Activated CD8-positive, alpha-beta memory T cell treated with anti-CD3 and anti-CD28 coated beads, Interleukin-2, amount 50 U/mL, for 48 hours (primary cell): Measurements from ENCODE around the gene CCDC32.
A peak's percentile ranks its signal among the peaks of the same experiment; 100 is the strongest.

Source experiments
- DNase-seq: peaks from one replicate; pipeline ENCODE4 v3.0.0-alpha.2; 2020

The CCDC32 gene

DNA sequence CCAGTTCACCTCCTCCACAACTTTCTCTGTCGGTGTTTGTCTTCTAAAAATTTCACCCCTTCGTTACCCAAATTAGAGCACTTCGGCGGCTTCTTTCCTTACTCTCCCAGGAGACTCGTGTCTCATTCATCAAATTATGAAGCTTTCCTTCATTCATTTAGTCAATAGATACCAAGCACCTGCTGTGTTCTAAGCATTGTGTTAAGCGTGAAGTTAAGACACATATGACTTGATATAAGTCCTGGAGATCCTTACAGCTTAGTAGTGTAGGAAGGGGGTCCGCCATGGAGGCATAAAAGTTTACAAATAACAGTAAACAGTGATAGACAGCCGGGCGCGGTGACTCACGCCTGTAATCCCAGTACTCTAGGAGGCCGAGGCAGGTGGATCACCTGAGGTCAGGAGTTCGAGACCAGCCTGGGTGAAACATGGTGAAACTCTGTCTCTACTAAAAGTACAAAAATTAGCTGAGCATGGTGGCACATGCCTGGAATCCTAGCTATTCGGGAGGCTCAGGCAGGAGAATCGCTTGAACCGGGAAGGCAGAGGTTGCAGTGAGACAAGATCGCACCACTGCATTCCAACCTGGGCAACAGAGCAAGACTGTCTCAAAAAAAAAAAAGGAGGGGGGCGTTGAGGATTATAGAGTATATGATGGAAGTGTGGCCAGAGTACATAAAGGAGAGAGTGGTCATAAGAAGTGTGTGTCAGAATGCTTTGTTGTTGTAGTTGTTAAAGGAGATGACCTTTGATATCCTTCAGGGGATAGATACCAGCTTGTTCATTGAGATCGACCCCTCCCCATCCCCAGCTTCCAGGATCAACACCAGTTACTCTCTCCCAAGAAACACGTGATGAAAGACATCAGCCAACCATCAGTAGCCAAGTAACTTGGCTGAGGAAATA is 744 bp upstream of the CCDC32 start:
- DNase-seq, result no peak

DNA sequence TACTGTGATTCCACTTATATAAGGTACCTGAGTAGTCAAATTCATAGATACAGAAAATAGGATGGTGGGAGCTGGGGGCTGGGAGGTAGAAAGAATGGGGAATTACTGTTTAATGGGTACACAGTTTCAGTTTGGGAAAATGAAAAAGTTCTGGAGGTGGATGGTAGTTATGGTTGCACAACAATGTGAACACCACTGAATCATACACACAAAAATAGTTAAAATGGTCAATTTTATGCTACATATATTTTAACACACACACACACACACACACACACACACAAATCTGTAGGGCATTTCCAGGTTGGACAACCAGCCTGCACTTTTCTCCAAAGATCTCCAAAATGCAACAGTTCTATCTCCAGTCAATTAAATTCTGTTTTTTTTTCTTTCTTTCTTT is 1.4 kb downstream of the CCDC32 start:
- DNase-seq, result no peak

DNA sequence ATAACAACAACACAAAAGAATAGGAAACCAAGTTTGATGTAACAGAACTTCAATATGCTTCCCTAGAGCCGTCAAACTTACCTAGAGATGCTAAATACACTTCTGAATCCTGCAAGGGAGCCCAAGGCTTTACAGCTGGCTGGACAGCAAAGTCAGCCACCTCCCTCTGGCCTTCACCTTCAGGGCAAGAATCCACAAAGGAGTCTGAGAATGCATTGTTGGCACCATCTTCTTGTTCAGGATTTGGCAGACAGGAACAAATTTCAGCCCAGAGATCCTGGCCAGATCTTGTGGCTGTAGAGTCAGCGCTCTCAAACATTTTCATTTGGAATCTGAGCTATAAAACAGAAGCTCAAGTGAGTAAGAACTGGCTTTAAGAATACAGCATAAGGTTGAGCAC is 2.2 kb downstream of the CCDC32 start:
- DNase-seq, result no peak

DNA sequence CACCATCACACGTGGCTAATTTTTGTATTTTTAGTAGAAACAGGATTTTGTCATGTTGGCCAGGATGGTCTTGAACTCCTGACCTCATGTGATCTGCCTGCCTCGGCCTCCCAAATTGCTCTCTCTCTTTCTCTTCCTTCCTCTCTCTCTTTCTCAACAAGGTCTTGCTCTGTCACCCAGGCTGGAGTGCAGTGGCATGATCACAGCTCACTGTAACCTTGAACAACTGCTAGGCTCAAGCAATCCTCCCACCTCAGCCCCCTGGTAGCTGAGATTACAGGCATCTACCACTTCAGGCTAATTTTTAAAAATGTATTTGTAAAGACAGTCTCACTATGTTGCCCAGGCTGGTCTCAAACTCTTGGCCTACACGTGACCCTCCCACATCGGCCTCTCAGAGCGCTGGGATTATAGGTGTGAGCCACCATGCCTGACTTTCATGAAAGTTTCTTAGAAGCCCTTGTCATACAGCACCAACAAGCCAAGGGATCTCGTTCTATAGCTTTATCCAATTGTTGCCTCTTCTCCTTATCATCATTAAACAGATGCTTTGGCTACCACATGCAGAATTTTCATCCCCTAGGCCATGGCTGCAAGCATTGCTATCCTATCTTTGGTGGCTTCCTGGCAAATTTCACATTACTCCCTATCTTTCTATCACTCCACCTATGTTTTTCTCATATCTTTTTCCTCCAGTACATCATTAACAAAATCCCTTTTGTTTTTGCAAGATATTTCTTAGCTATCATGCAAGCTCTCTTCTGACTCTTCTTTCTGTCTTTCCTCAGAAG is 5.7 kb downstream of the CCDC32 start:
- DNase-seq, result no peak

DNA sequence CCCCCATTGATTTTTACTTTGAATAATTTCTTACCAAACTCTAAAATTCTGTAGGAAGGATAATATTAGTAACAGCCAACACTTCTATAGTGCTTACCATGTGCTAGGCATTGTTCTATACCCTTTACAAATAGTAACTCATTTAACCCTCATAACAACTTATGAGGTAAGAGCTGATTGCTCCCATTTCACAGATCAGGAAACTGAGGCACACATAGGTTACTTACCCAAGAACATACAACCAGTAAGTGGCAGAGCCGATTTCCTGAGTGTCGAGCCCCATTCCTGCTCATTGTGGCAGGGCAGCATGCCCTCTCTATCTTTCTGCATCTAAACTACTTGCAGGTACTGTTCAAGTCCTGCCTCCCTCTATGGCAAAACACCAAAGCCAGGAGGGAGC is 9.0 kb downstream of the CCDC32 start:
- DNase-seq, result no peak

DNA sequence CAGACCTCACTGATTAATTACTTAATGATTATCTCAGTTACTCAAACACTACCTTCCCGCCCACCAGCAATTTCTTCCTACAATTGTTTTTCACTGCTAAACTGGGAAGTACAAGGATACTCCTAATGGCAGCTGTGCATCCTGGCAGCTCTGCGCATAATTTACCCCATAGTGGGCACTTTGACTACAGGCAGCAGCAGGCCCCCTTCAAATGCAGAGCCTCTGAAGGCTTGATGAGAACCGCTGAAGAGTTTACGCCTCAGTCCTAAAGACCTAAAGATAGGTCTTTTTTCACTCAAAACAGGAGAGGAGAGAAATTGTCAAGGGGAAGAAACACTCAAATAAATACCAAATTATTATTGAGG is 10.7 kb downstream of the CCDC32 start:
- no peak for DNase-seq

DNA sequence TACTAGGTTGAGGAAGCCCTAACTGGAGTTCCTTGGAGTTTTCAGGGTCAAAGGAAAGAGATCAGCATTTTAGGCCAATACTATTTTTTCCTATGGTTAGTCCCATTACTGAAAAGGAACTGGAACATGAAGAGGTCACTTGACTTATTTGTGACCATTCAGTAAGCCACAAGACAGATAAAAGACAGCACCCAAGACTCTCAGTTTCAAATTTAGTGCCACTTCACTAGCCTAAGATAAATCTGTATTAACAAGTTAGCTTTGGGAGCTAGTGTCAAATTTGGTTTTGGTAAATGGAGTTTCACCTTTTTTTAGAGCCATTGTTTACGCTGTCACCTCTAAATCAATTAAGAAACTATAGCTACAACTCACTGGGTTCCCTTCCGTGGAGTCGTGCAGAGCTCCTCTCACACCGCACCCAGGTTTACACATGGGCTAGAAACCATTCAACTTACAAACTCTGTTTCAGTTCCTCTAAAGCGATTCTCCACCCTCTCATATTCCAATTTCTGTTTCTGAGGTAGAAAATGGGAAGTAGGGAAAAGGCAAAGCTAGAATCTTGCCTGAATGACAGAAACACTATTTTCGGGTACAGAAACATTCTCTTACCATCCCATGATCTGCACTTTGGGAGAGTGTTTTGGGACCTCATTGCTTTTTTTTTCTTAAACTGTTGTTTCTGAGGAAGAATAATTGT is 14.4 kb downstream of the CCDC32 start:
- DNase-seq, result no peak

DNA sequence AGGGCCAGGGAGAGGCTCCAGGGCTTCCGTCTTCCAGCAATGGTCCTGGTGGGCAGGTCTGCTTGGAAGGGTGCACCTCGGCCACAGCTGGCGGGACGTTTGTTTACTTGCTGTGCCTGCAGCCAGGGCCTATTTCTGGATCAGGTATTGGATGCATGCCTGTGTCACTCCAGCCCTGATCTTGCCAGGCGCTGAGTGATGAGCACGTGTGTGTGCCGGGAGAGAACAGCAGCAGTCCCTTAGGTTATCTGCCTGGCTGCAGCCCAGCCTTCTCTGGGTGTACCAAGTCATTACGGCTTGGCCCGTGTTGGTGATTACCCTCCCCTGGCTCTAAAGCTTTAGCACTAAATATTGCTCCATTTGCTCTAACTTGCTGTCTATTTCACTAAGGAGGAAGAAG is 14.9 kb downstream of the CCDC32 start:
- DNase-seq, result no peak

DNA sequence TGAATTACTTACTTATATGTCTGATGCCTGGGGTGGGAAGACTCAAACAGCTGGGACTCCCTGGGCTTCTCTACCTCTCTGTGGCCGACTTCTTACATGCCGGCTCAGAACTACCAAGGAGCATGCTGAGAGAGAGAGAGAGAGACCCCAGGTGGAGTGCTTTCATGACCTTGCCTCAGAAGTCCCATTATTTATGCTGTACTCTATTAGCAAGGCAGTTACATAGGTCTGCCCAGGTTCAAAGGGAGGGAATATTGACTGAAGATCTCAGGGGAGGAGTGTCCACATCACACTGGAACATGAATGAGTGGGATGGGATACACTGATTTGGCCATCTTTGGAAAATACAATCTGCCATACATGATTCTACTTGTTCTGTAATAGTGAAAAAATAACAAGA is 16.2 kb downstream of the CCDC32 start:
- no peak for DNase-seq

DNA sequence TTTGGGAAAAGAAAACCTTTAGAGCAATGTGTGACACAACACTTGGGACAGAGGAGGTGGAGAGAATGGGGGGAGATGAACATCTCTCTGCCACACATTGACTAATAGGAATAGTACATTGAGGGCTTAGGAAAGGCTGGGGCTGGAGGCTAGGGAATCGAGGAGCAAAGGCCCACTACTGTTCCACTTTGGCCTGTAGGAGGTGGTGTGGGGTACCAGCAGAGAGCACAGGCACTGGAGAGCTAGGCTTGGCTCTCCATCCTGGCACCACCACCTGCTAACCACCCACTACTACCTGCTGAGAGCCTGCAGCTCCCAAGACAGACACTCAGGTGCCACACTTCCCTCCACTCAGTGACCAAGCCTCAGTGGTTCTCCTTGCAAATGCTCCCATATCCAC is 19.4 kb downstream of the CCDC32 start:
- no peak for DNase-seq

DNA sequence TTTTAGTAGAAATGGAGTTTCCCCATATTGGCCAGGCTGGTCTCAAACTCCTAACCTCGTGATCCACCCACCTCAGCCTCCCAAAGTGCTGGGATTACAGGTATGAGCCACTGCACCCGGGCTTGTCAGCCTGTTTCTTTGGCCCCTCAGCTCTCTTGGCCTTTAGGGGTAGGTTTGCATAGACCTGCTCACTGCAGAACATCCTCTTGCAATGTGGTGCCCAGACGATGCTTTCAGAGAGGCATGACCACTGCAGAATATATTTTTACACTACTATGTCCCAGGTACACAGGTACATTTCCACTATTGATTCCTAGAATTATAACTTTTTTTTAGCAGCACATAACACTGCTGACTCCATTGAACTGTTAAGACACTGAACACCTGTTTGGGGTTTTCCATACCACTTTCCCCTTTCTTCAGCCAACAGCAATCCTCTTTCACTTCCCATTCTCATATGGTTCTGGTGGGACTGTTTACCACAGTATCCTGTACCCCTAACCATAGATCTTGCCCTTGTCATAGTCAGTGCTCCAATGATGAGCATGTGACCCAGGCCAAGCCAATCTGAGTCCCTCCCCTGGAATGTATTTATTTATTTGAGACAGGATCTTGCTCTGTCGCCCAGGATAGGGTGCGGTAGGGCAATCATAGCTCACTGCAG is 21.1 kb downstream of the CCDC32 start:
- DNase-seq, result no peak

DNA sequence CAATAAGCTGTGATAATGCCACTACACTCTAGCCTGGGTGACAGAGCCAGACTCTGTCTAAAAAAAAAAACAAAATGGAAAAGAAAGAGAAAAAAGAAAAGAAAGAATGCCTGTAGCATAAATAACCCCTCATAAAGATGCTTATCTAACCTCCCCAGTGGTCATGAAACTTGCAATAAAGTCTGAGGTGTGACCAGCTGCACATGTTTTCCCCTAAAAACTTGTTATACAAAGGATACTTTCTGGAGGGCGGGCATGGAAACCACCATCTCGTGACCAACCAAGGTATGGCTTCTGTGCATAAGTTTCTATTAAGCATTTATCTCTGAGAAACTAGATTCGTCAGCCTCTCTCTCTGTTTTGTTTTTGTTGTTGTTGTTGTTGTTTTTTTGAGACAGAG is 21.8 kb downstream of the CCDC32 start:
- DNase-seq, result no peak

DNA sequence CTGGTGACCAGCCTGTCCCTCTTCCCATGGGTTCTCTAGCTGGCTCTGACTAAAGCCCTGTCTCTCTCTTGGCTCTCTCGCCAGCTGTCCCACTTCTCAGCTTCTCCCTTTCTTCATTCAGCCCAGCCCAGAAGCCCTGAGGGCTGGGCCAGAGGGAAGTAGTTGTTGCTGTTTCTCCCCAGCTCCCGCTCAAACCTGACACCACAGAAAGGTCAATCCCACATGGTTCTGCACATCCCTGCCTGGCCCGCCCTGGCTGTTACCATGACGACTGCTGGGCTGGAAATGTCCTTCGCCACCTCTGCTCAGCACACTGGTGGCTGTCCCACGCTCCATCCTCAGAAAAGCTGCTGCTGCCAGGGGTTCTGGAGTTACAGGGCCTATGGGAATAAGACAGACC is 25.9 kb downstream of the CCDC32 start:
- no peak for DNase-seq

DNA sequence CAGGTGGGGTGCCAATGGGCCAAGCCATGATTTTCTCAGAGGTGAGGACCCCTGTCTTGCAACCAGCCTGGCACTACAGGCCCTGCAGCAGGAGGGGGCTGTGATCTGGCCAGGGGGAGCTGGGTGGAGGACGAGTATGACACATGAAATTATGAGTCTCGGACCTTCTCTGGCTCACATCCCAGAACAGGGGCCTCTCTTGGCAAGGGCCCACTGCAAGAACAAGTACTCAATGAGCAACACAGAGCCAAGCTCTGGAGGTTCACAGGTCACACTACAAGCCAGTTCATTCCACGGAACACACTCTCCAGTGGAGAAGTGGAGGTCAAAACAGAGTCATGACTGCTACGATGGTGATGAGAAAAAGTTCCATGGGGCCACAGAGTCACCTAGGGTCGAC is 28.3 kb downstream of the CCDC32 start:
- no peak for DNase-seq

DNA sequence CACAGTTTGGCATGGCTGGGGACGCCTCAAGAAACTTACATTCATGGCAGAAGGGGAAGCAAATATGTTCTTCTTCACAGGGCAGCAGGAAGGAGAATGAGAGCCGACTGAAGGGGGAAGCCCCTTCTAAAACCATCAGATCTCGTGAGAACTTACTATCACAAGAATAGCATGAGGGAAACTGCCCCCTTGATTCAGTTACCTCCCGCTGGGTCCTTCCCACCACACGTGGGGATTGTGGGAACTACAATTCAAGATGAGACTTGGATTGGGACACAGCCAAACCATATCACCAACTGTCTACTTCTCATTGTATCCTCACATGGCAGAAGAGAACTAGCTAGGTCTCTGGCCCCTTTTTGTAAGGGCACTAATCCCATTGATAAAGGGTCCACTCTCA is 30.5 kb downstream of the CCDC32 start:
- DNase-seq, result no peak

DNA sequence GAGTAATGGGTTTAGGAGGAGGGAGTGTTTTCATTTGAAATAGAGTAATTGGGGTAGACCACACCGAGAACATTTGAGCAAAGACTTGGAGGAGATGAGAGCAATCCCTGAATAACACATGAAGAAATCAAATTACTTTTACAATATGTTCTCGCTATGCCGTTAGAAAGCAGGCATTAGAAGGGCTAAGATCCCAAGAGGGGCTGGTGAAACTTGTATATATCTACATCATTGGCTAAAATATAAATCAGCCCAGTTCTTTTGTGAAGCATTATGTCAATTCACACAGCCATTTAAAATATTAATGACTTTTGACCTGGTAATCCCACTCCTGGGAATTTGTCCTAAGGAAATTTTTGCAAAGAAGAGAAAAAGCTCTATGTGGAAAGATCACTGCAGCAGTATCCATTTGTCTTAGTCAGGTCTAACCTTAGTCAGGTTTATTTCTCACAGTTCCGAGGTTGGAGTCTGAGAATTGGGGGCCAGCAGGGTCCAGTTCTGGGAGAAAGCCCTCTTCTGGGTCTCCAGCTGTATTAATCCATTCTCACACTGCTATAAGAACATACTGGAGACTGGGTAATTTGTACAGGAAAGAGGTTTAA is 31.0 kb downstream of the CCDC32 start:
- no peak for DNase-seq

DNA sequence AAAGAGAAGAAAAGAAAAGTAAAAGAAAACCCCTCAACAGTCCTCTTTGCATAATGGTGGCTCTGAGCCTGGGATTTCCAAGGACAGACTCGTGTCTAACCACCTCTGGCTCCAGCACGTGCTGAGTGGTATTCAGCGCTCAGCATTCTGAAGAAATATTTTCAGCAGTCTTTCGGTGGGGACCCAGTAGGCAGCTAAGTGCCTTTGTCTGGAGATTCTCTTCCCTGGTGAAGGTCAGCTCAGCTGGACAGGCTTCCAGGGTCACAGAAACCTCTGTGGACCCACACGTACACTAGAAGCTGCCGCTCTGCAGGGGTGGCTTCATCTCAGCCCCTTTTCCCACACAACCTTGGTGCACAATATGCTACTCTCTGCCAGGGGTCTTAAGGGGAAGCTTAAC is 36.0 kb downstream of the CCDC32 start:
- DNase-seq, result no peak

DNA sequence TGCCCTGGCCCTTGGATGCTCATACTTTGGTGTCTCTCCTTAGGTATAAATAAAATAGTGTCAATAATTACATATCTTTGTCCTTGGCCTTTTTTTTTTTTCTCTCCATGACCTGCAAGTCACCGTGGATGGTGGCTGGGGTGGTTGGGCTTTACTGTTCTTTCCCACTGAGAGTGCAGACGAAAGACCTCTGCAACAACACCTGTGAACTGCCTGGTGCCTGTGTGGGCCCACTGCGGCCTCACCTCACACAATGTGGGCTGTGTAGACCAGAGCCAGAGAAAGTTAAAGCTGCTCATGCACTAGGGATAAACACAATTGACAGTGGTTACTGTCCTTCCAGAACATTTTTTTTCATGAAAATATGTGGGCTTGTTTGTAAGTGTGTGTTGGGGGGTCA is 39.0 kb downstream of the CCDC32 start:
- no peak for DNase-seq

DNA sequence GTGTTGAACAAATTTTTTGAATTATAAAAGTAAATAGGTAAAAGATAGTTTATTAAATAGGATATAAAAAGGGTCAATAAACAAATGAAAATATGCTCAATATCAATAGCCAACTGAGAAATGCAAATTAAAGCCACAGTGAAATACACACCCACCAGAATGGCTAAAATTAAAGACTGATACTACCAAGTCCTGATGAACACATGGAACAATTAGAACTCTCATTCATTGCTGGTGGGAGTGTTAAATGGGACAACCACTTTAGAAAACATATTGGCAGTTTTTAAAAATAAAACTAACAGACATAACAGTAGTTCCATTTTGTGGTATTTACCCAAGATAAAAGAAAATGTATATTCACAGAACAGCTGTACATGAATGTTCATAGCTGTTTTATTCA is 41.2 kb downstream of the CCDC32 start:
- DNase-seq, result no peak

DNA sequence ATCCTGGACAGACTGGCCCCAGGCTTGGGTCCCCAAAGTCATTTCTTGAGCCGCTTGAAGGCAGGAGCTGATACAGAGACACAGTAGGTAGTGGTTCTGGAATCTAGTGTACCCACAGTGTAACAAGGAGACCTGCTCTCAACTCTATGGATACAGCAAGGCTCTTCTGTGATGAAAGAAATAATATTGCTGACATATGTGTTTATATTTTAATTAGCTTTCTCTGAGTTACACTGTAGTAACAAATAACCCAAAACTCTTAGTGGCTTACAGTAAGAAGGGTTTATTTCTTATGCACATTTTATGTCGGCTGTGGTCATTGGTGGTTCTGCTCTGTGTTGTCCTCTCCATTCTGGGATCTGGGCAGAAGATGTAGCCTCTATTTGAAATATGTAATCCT is 48.5 kb downstream of the CCDC32 start:
- peak; percentile 18 for DNase-seq

DNA sequence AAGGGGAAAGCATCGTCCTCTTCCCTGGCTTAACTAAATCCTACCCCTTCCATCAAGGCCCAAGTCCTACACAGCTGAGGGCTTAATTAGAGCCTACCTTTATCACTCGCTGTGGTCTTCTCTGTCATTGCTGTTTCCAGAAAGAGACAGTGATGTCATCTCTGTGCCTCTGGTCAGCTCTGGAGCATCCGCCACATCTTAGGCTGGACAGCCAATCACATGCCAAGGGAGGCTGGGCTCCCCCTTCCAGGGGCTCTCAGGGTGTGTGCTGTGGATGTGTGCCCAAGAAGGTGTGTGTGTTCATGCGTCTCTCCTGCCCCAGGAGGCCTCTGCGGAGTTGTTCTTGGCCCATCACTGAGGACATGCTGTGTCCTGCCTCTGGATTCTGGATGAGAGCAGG is 51.2 kb downstream of the CCDC32 start:
- peak; percentile 43 for DNase-seq

DNA sequence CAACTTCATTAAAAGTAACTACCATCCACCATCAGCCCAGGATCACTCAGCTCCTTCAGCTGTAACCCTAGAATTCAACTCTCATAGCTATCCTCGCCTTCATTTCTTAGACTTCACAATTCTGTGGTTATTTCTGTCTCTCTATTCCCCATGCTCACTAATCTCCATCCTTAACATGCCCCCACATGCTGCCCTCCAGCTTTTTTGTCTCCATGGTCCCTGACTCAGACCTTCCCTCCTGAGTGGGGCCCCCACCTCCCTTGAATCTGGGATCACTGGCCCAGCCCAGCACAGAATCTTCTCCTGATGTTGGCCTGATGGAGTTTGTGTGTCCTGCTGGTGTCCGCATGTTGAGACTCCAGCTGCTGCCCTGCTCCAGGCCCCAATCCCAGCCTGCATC is 52.4 kb downstream of the CCDC32 start:
- peak; percentile 32 for DNase-seq
